SK-N-SH treated with all-trans-retinoic acid at 6 μM for 48 hours (cell line): Measurements from ENCODE around the gene MFAP1.
"Not testable (repeated sequence)": the region's sequence is repeated elsewhere in the genome, so short reads cannot be mapped to it uniquely, and the experiment has no call there.

ENCODE experiments used
- ARNTL ChIP-seq: fragments of 450-650 bp; formaldehyde crosslinking; IDR thresholded peaks from 2 replicates; pipeline ENCODE4 v1.5.0; 2020; ENCODE audit warnings: low read depth, mild to moderate bottlenecking, moderate library complexity, borderline replicate concordance
- GLIS3 ChIP-seq: fragments of 250-450 bp; sonication (Bioruptor Pico); IDR thresholded peaks from 2 replicates; pipeline ENCODE4 v1.5.0; 2020; ENCODE audit warnings: mild to moderate bottlenecking, moderate library complexity
- RARB ChIP-seq: fragments of 250-450 bp; sonication (Bioruptor Pico); IDR thresholded peaks from 2 replicates; pipeline ENCODE4 v1.8.0; 2021; ENCODE audit warnings: mild to moderate bottlenecking, moderate library complexity
- TOX ChIP-seq: fragments of 250-450 bp; sonication (Bioruptor Pico); IDR thresholded peaks from 2 replicates; pipeline ENCODE4 v1.8.0; 2021; ENCODE audit warnings: mild to moderate bottlenecking, moderate library complexity, borderline replicate concordance
- ZC3H10 ChIP-seq: fragments of 250-450 bp; sonication (Bioruptor Pico); IDR thresholded peaks from 2 replicates; pipeline ENCODE4 v1.5.1; 2021; ENCODE audit warnings: mild to moderate bottlenecking, moderate library complexity
- ZFP3 ChIP-seq: fragments of 250-450 bp; sonication (Bioruptor Pico); IDR thresholded peaks from 2 replicates; pipeline ENCODE4 v1.5.0; 2020; ENCODE audit warnings: mild to moderate bottlenecking, moderate library complexity
- ZFP30 ChIP-seq: fragments of 450-650 bp; formaldehyde crosslinking; IDR thresholded peaks from 2 replicates; pipeline ENCODE4 v1.5.0; 2022; ENCODE audit warnings: mild to moderate bottlenecking, moderate library complexity
- ZNF70 ChIP-seq: fragments of 450-650 bp; formaldehyde crosslinking; IDR thresholded peaks from 2 replicates; pipeline ENCODE4 v1.5.0; 2020; ENCODE audit warnings: mild to moderate bottlenecking, moderate library complexity
- ZNF8 ChIP-seq: fragments of 450-650 bp; formaldehyde crosslinking; IDR thresholded peaks from 2 replicates; pipeline ENCODE4 v1.5.0; 2020; ENCODE audit warnings: mild to moderate bottlenecking, moderate library complexity
- TF ChIP-seq, protein P1 (sequence below): fragments of 250-450 bp; sonication (Bioruptor Pico); IDR thresholded peaks from 2 replicates; pipeline ENCODE4 v1.8.0; 2020; ENCODE audit warnings: mild to moderate bottlenecking, moderate library complexity, borderline replicate concordance
- TF ChIP-seq, protein P2 (sequence below): fragments of 250-450 bp; sonication (Bioruptor Pico); IDR thresholded peaks from 2 replicates; pipeline ENCODE4 v1.8.0; 2021; ENCODE audit warnings: low read depth, mild to moderate bottlenecking, moderate library complexity, borderline replicate concordance
- TF ChIP-seq, protein P3 (sequence below): fragments of 250-450 bp; sonication (Bioruptor Pico); IDR thresholded peaks from 2 replicates; pipeline ENCODE4 v1.5.1; 2021; ENCODE audit warnings: mild to moderate bottlenecking, moderate library complexity

DNA sequence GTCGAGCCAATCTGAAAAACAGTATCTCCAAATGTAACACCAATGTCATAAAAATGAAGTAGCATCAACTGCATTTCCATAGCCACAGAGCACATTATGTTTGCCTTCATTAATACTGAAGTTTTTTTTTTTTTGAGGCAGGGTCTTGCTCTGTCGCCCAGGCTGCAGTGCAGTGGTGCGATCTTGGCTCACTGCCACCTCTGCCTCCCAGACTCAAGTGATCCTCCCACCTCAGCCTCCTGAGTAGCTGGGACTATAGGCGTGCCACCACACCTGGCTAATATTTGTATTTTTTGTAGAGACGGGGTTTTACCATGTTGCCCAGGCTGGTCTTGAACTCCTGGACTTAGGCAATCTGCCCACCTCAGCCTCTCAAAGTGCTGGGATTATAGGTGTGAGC is 9.4 kb downstream of the MFAP1 start:
- TF ChIP-seq ZC3H10 (CRISPR knock-in tag); TOX (CRISPR knock-in tag); ZFP30 (CRISPR knock-in tag); ARNTL; RARB; ZFP3 (CRISPR knock-in tag); ZNF70 (CRISPR knock-in tag); ZNF8 (CRISPR knock-in tag); GLIS3 (CRISPR knock-in tag): not testable (repeated sequence)
- TF ChIP-seq, protein P1, sequence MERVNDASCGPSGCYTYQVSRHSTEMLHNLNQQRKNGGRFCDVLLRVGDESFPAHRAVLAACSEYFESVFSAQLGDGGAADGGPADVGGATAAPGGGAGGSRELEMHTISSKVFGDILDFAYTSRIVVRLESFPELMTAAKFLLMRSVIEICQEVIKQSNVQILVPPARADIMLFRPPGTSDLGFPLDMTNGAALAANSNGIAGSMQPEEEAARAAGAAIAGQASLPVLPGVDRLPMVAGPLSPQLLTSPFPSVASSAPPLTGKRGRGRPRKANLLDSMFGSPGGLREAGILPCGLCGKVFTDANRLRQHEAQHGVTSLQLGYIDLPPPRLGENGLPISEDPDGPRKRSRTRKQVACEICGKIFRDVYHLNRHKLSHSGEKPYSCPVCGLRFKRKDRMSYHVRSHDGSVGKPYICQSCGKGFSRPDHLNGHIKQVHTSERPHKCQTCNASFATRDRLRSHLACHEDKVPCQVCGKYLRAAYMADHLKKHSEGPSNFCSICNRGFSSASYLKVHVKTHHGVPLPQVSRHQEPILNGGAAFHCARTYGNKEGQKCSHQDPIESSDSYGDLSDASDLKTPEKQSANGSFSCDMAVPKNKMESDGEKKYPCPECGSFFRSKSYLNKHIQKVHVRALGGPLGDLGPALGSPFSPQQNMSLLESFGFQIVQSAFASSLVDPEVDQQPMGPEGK (CRISPR knock-in tag), result not testable (repeated sequence)
- TF ChIP-seq, protein P2, sequence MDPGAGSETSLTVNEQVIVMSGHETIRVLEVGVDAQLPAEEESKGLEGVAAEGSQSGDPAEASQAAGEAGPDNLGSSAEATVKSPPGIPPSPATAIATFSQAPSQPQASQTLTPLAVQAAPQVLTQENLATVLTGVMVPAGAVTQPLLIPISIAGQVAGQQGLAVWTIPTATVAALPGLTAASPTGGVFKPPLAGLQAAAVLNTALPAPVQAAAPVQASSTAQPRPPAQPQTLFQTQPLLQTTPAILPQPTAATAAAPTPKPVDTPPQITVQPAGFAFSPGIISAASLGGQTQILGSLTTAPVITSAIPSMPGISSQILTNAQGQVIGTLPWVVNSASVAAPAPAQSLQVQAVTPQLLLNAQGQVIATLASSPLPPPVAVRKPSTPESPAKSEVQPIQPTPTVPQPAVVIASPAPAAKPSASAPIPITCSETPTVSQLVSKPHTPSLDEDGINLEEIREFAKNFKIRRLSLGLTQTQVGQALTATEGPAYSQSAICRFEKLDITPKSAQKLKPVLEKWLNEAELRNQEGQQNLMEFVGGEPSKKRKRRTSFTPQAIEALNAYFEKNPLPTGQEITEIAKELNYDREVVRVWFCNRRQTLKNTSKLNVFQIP (CRISPR knock-in tag), result not testable (repeated sequence)
- TF ChIP-seq, protein P3, sequence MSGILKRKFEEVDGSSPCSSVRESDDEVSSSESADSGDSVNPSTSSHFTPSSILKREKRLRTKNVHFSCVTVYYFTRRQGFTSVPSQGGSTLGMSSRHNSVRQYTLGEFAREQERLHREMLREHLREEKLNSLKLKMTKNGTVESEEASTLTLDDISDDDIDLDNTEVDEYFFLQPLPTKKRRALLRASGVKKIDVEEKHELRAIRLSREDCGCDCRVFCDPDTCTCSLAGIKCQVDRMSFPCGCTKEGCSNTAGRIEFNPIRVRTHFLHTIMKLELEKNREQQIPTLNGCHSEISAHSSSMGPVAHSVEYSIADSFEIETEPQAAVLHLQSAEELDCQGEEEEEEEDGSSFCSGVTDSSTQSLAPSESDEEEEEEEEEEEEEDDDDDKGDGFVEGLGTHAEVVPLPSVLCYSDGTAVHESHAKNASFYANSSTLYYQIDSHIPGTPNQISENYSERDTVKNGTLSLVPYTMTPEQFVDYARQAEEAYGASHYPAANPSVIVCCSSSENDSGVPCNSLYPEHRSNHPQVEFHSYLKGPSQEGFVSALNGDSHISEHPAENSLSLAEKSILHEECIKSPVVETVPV (CRISPR knock-in tag), result not testable (repeated sequence)
